ENCODE results near the gene FUT1.

DNA sequence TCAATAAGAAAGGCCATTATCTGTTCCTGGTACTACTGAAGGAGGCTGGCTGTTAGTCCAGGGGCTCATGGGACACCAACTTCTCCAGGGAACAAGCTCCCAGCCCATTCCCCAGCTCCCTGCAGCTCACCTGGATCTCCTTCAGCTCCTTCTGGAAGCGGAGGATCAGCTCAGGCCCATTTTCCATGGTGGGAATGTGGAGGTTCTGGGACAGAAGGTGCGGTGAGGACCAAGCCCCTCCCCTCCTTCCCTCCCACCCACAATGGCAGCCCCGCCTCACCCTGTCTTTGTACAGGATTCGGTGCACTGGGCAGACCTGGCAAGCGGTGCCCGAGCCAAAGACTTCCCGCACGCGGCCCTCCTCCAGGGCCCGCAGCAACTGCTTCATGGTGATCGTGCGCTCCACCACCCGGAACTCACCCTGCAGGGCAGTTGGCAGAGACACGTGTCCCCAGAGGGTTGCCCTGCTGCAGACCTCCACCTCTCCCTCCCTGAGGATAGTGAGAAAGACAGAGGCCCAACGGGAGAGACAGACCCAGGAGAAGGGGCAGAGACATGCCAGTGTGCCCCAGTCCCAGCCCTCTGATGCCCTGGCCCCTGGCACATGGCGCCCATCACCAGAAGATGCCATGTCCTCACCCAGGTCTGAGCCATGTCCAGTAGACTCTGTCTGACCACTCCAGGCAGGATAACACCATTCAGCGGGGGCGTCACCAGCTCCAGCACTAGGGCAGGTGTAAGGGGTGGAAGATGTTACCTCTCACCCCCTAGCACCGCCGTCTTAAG is 44.0 kb upstream of the FUT1 start:
- TF ChIP-seq, protein P1, sequence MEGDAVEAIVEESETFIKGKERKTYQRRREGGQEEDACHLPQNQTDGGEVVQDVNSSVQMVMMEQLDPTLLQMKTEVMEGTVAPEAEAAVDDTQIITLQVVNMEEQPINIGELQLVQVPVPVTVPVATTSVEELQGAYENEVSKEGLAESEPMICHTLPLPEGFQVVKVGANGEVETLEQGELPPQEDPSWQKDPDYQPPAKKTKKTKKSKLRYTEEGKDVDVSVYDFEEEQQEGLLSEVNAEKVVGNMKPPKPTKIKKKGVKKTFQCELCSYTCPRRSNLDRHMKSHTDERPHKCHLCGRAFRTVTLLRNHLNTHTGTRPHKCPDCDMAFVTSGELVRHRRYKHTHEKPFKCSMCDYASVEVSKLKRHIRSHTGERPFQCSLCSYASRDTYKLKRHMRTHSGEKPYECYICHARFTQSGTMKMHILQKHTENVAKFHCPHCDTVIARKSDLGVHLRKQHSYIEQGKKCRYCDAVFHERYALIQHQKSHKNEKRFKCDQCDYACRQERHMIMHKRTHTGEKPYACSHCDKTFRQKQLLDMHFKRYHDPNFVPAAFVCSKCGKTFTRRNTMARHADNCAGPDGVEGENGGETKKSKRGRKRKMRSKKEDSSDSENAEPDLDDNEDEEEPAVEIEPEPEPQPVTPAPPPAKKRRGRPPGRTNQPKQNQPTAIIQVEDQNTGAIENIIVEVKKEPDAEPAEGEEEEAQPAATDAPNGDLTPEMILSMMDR (conservative IDR thresholded peaks at IDR 0.05; ENCODE audit: low read depth, low read length) = no peak
- TF ChIP-seq EZH2 (IDR thresholded peaks at IDR 0.05; ENCODE audit: borderline replicate concordance, low read depth, low read length, poor library complexity, severe bottlenecking) = no peak

Measured in A673 (cell line).